ENCODE data around the gene MON2. TPM values are rescaled to one million over a fixed set of nuclear protein-coding genes. Genes with fewer than 3 reads are reported as not detected.

Gene MON2
- total and polyA plus RNA-seq, 2 of the 8 experiments (the other 6 are each of a cell fraction or from before 2014, with no cell fraction given): 3.8 to 21.8 TPM

DNA sequence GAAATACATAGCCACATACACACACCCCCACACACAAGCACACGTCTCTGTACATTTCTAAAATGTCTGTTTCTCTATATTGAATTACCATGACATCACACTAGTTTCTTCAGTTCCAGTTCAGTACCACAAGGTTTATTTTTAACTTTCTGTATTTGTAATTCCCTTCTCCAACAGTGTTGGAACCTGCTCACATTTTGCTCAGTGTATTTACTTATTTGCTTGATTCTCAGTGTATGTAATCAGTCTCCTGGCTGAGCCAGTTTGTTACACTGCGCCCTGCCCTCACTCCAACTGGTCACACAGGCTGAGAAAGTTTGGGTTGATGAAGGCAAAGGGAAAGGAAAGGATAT lies 67.1 kb downstream of the MON2 start:
- Histone ChIP-seq H3K4me2 (ENCODE audit: insufficient read depth in 1 of 2, low read depth in 2 of 2, low read length in 2 of 2) (no peak overlapping the region), H3K4me1 (replicated peaks in 1 of 4; ENCODE audit: control insufficient read depth in 3 of 4, insufficient read depth in 4 of 4, low read length in 3 of 4) (no peaks in the 10 kb centered on the region), H2BK120ac (replicated peaks; ENCODE audit: low read depth, low read length) (no peak overlapping the region), H3K4ac (replicated peaks; ENCODE audit: insufficient read length, low read depth, low read length) (no peak overlapping the region), H3K27me3 (replicated peaks in 1 of 4; ENCODE audit: control insufficient read depth in 3 of 4, extremely low read depth in 1 of 4, insufficient read depth in 3 of 4, low read length in 3 of 4) (peaks cover 0 to 1% (median 0%) of the 10 kb centered on the region in 4 experiments; a peak in 1 of 7 replicates), H4K91ac (replicated peaks; ENCODE audit: insufficient read length, low read length) (no peak overlapping the region), H3K18ac (ENCODE audit: extremely low read depth, low read length) (no peak overlapping the region), H2BK12ac (ENCODE audit: low read depth, low read length) (no peak overlapping the region), H4K20me1 (replicated peaks in 1 of 2; ENCODE audit: control insufficient read depth in 1 of 2, insufficient read depth in 2 of 2, low read length in 2 of 2) (no peaks in the 10 kb centered on the region), H4K8ac (ENCODE audit: extremely low read depth, insufficient read depth, low read length) (no peak overlapping the region), H2AFZ (ENCODE audit: low read length) (no peak overlapping the region), H3K9ac (replicated peaks in 1 of 4; ENCODE audit: extremely low read depth in 1 of 4, low read depth in 3 of 4, low read length in 3 of 4) (no peak overlapping the region), H2AK5ac (ENCODE audit: low read depth, low read length) (no peak overlapping the region), H3K23me2 (ENCODE audit: low read depth, low read length) (no peaks in the 10 kb centered on the region), H3K23ac (ENCODE audit: insufficient read length) (no peak overlapping the region), H2BK20ac (ENCODE audit: low read length) (no peak overlapping the region), H3K79me1 (ENCODE audit: low read depth, low read length) (no peaks in the 10 kb centered on the region), H3K56ac (replicated peaks; ENCODE audit: insufficient read length, low read depth, low read length) (no peak overlapping the region), H3K14ac (ENCODE audit: insufficient read length) (no peak overlapping the region), H3K4me3 (ENCODE audit: extremely low read depth in 1 of 4, insufficient read depth in 2 of 4, low read depth in 3 of 4, low read length in 4 of 4) (no peak overlapping the region), H3K27ac (ENCODE audit: low read depth, low read length) (no peak overlapping the region), H3K9me3 (ENCODE audit: insufficient read depth in 2 of 2, low read depth in 1 of 2, low read length in 1 of 2) (no peaks in the 10 kb centered on the region), H3K79me2 (ENCODE audit: control insufficient read depth in 1 of 2, insufficient read depth in 2 of 2, low read length in 2 of 2) (no peaks in the 10 kb centered on the region), H2BK15ac (ENCODE audit: low read length) (no peak overlapping the region), H4K5ac (ENCODE audit: insufficient read length, low read depth, low read length) (no peak overlapping the region), H3K36me3 (ENCODE audit: control insufficient read depth in 2 of 4, insufficient read depth in 4 of 4, low read length in 3 of 4) (peaks cover 0 to 22% (median 9%) of the 10 kb centered on the region in 4 experiments; a peak in 4 of 8 replicates), H2BK5ac (ENCODE audit: low read depth, low read length) (no peak overlapping the region)
- POLR2A ChIA-PET (ENCODE audit: partially characterized antibody): no interaction called here
- FAIRE-seq (no peak), DNase-seq (ENCODE audit: low read depth in 1 of 2, low spot score in 2 of 2) (no peak)
- TF ChIP-seq, protein P1, sequence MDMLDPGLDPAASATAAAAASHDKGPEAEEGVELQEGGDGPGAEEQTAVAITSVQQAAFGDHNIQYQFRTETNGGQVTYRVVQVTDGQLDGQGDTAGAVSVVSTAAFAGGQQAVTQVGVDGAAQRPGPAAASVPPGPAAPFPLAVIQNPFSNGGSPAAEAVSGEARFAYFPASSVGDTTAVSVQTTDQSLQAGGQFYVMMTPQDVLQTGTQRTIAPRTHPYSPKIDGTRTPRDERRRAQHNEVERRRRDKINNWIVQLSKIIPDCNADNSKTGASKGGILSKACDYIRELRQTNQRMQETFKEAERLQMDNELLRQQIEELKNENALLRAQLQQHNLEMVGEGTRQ (IDR thresholded peaks at IDR 0.05; ENCODE audit: low read length): no peak
- TF ChIP-seq NRF1 (IDR thresholded peaks at IDR 0.05; ENCODE audit: low read depth, low read length) (no peak), KDM1A (IDR thresholded peaks at IDR 0.05; ENCODE audit: borderline replicate concordance, low read length) (no peak)
- WGBS, 2 experiments (ENCODE audit: extremely low coverage in 1 of 2, insufficient coverage in 1 of 2, insufficient read length in 1 of 2, insufficient replicate concordance in 2 of 2, low coverage in 1 of 2, low lambda C conversion rate in 2 of 2, missing lambda C conversion rate in 1 of 2): 95% methylated on average over 2 of the region's 2 CpGs; no CpG with 5 or more reads in 1 of the 2 experiments
- CTCF ChIA-PET (ENCODE audit: partially characterized antibody): no interaction called here
